ENCODE results near the gene MECP2.

MECP2 gene

GRCh38 chrX:154093965-154094364, 3.6 kb downstream of the MECP2 start:
- Histone ChIP-seq H3K27ac (ENCODE audit: low read depth, low read length) (no peak overlapping the region), H3K9ac (ENCODE audit: low read length in 5 of 5) (no peak overlapping the region), H3K36me3 (ENCODE audit: control insufficient read depth in 5 of 5, insufficient read depth in 5 of 5, low read length in 5 of 5) (peaks cover 0 to 3% (median 0%) of the 10 kb centered on the region in 5 donors), H3K9me3 (ENCODE audit: control insufficient read depth in 5 of 5, low read length in 5 of 5) (no peaks in the 10 kb centered on the region), H3K27me3 (ENCODE audit: control insufficient read depth in 5 of 5, insufficient read depth in 4 of 5, low read length in 5 of 5) (peaks cover 0 to 11% (median 2%) of the 10 kb centered on the region in 5 donors), H3K4me1 (ENCODE audit: control insufficient read depth in 5 of 5, insufficient read depth in 5 of 5, low read length in 5 of 5) (peaks cover 0 to 43% (median 39%) of the 10 kb centered on the region in 5 donors), H3K4me3 (ENCODE audit: low read depth in 1 of 5, low read length in 5 of 5) (peak overlapping the region in 3 of 5 donors; percentile 9 to 27 (median 16))

DNA sequence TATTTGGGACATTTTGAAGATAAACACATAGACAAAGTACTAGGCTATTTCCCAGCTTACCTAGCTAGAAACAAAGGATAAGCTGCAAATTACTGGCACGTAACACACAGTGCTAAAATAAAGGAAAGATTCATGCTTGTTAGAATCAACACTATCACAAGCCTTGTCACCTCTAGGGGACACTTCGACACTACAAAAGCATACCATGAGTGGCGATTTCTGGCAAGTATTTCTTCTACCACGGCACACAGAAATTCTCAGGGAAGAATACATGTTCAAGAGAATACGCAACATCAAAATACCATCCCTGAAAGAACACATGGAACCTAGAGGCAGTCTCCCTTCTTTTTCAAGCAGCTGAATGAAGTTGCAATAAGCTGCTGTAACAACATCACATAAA, 5.1 kb downstream of the MECP2 start:
- H3K36me3 ChIP-seq (ENCODE audit: control insufficient read depth in 5 of 5, insufficient read depth in 5 of 5, low read length in 5 of 5): peaks cover 0 to 3% (median 0%) of the 10 kb centered on the region in 5 donors
- H3K4me3 ChIP-seq (ENCODE audit: low read depth in 1 of 5, low read length in 5 of 5): no peak overlapping the region
- no peak overlapping the region for H3K27ac ChIP-seq (ENCODE audit: low read depth, low read length)
- H3K4me1 ChIP-seq (ENCODE audit: control insufficient read depth in 5 of 5, insufficient read depth in 5 of 5, low read length in 5 of 5): peaks cover 0 to 37% (median 34%) of the 10 kb centered on the region in 5 donors
- H3K27me3 ChIP-seq (ENCODE audit: control insufficient read depth in 5 of 5, insufficient read depth in 4 of 5, low read length in 5 of 5): peaks cover 0 to 11% (median 2%) of the 10 kb centered on the region in 5 donors
- H3K9me3 ChIP-seq (ENCODE audit: control insufficient read depth in 5 of 5, low read length in 5 of 5): no peaks in the 10 kb centered on the region
- no peak overlapping the region for H3K9ac ChIP-seq (ENCODE audit: low read length in 5 of 5)

- H3K9me3 ChIP-seq (ENCODE audit: control insufficient read depth in 5 of 5, low read length in 5 of 5): no peaks in the 10 kb centered on the region
- H3K9ac ChIP-seq (ENCODE audit: low read length in 5 of 5): no peak overlapping the region
- no peak overlapping the region for H3K4me3 ChIP-seq (ENCODE audit: low read depth in 1 of 5, low read length in 5 of 5)
- peaks cover 0 to 11% (median 2%) of the 10 kb centered on the region in 5 donors for H3K27me3 ChIP-seq (ENCODE audit: control insufficient read depth in 5 of 5, insufficient read depth in 4 of 5, low read length in 5 of 5)
- peaks cover 0 to 3% (median 0%) of the 10 kb centered on the region in 5 donors for H3K36me3 ChIP-seq (ENCODE audit: control insufficient read depth in 5 of 5, insufficient read depth in 5 of 5, low read length in 5 of 5)
- H3K4me1 ChIP-seq (ENCODE audit: control insufficient read depth in 5 of 5, insufficient read depth in 5 of 5, low read length in 5 of 5): peaks cover 0 to 37% (median 34%) of the 10 kb centered on the region in 5 donors
- H3K27ac ChIP-seq (ENCODE audit: low read depth, low read length): no peak overlapping the region
Measured at GRCh38 chrX:154091678-154092077, 5.8 kb downstream of the MECP2 start.

GRCh38 chrX:154090731-154091130, 6.8 kb downstream of the MECP2 start:
- Histone ChIP-seq H3K36me3 (ENCODE audit: control insufficient read depth in 5 of 5, insufficient read depth in 5 of 5, low read length in 5 of 5) (peaks cover 0 to 3% (median 0%) of the 10 kb centered on the region in 5 donors), H3K4me1 (ENCODE audit: control insufficient read depth in 5 of 5, insufficient read depth in 5 of 5, low read length in 5 of 5) (peaks cover 0 to 31% (median 27%) of the 10 kb centered on the region in 5 donors), H3K9me3 (ENCODE audit: control insufficient read depth in 5 of 5, low read length in 5 of 5) (no peaks in the 10 kb centered on the region), H3K4me3 (ENCODE audit: low read depth in 1 of 5, low read length in 5 of 5) (no peak overlapping the region), H3K9ac (ENCODE audit: low read length in 5 of 5) (no peak overlapping the region), H3K27ac (ENCODE audit: low read depth, low read length) (no peak overlapping the region), H3K27me3 (ENCODE audit: control insufficient read depth in 5 of 5, insufficient read depth in 4 of 5, low read length in 5 of 5) (peaks cover 0 to 11% (median 2%) of the 10 kb centered on the region in 5 donors)

GRCh38 chrX:154084449-154085300, 12.8 kb downstream of the MECP2 start:
- Histone ChIP-seq H3K36me3 (ENCODE audit: control insufficient read depth in 5 of 5, insufficient read depth in 5 of 5, low read length in 5 of 5) (no peaks in the 10 kb centered on the region), H3K9ac (ENCODE audit: low read length in 5 of 5) (no peak overlapping the region), H3K4me1 (ENCODE audit: control insufficient read depth in 5 of 5, insufficient read depth in 5 of 5, low read length in 5 of 5) (peaks cover 5 to 18% (median 13%) of the 10 kb centered on the region in 5 donors), H3K27ac (ENCODE audit: low read depth, low read length) (no peak overlapping the region), H3K4me3 (ENCODE audit: low read depth in 1 of 5, low read length in 5 of 5) (no peak overlapping the region), H3K9me3 (ENCODE audit: control insufficient read depth in 5 of 5, low read length in 5 of 5) (peaks cover 0 to 7% (median 0%) of the 10 kb centered on the region in 5 donors), H3K27me3 (ENCODE audit: control insufficient read depth in 5 of 5, insufficient read depth in 4 of 5, low read length in 5 of 5) (peaks cover 0 to 4% (median 0%) of the 10 kb centered on the region in 5 donors)

DNA sequence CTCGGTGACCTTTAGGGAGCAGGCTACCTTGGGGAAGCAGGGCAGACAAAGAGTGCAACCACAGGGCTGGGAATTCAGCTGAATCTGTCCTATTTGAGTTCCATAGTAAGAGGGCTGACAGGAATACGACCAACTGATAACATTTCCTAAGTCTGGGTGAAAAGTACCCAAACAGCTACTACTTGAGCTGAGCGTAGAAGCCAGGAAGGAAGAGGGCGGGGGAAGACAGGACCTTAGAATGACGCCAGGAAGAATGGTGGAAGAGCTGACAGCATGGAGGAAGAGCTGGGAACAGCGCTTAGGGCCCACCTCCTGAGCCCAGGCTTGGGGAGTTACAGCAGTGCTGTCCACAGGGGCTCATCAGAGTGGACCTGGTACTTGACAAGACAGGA, 14.4 kb downstream of the MECP2 start:
- peaks cover 0 to 7% (median 0%) of the 10 kb centered on the region in 5 donors for H3K9me3 ChIP-seq (ENCODE audit: control insufficient read depth in 5 of 5, low read length in 5 of 5)
- peak overlapping the region; percentile 1 for H3K27ac ChIP-seq (ENCODE audit: low read depth, low read length)
- peaks cover 5 to 18% (median 13%) of the 10 kb centered on the region in 5 donors for H3K4me1 ChIP-seq (ENCODE audit: control insufficient read depth in 5 of 5, insufficient read depth in 5 of 5, low read length in 5 of 5)

GRCh38 chrX:154082396-154083125, 15.0 kb downstream of the MECP2 start:
- Histone ChIP-seq H3K4me1 (ENCODE audit: control insufficient read depth in 5 of 5, insufficient read depth in 5 of 5, low read length in 5 of 5) (peaks cover 5 to 18% (median 13%) of the 10 kb centered on the region in 5 donors), H3K27me3 (ENCODE audit: control insufficient read depth in 5 of 5, insufficient read depth in 4 of 5, low read length in 5 of 5) (peaks cover 0 to 4% (median 0%) of the 10 kb centered on the region in 5 donors), H3K27ac (ENCODE audit: low read depth, low read length) (peak overlapping the region; percentile 46), H3K4me3 (ENCODE audit: low read depth in 1 of 5, low read length in 5 of 5) (peak overlapping the region in 1 of 5 donors; percentile 25), H3K9ac (ENCODE audit: low read length in 5 of 5) (no peak overlapping the region), H3K9me3 (ENCODE audit: control insufficient read depth in 5 of 5, low read length in 5 of 5) (peaks cover 0 to 7% (median 0%) of the 10 kb centered on the region in 5 donors), H3K36me3 (ENCODE audit: control insufficient read depth in 5 of 5, insufficient read depth in 5 of 5, low read length in 5 of 5) (no peaks in the 10 kb centered on the region)

More for the DNA sequence above, 14.4 kb downstream of the MECP2 start:
- Histone ChIP-seq H3K9ac (ENCODE audit: low read length in 5 of 5) (no peak overlapping the region), H3K4me3 (ENCODE audit: low read depth in 1 of 5, low read length in 5 of 5) (peak overlapping the region in 1 of 5 donors; percentile 25), H3K27me3 (ENCODE audit: control insufficient read depth in 5 of 5, insufficient read depth in 4 of 5, low read length in 5 of 5) (peaks cover 0 to 4% (median 0%) of the 10 kb centered on the region in 5 donors), H3K36me3 (ENCODE audit: control insufficient read depth in 5 of 5, insufficient read depth in 5 of 5, low read length in 5 of 5) (no peaks in the 10 kb centered on the region)

DNA sequence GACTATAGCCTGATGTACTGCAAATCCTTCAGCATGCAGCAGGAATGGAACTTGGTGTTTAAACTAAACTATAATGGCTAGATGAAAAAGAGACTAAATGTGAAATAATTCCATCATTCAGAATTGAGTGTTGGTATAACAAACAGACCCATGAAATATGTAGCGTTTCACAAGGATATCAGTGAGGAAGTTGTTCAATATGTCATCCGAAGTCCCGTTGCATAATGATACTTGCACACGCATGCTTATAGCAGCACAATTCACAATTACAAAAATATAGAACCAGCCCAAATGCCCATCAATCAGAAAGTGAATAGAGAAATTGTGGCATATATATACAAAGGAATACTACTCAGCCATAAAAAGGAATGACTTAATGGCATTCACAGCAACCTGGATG, 20.4 kb downstream of the MECP2 start:
- H3K4me1 ChIP-seq (ENCODE audit: control insufficient read depth in 5 of 5, insufficient read depth in 5 of 5, low read length in 5 of 5): peaks cover 0 to 7% (median 0%) of the 10 kb centered on the region in 5 donors
- no peak overlapping the region for H3K9ac ChIP-seq (ENCODE audit: low read length in 5 of 5)
- H3K27me3 ChIP-seq (ENCODE audit: control insufficient read depth in 5 of 5, insufficient read depth in 4 of 5, low read length in 5 of 5): peaks cover 0 to 7% (median 0%) of the 10 kb centered on the region in 5 donors
- no peak overlapping the region for H3K4me3 ChIP-seq (ENCODE audit: low read depth in 1 of 5, low read length in 5 of 5)
- no peak overlapping the region for H3K27ac ChIP-seq (ENCODE audit: low read depth, low read length)
- peaks cover 0 to 2% (median 0%) of the 10 kb centered on the region in 5 donors for H3K36me3 ChIP-seq (ENCODE audit: control insufficient read depth in 5 of 5, insufficient read depth in 5 of 5, low read length in 5 of 5)
- H3K9me3 ChIP-seq (ENCODE audit: control insufficient read depth in 5 of 5, low read length in 5 of 5): peaks cover 0 to 3% (median 0%) of the 10 kb centered on the region in 5 donors

- Histone ChIP-seq H3K9me3 (ENCODE audit: control insufficient read depth in 5 of 5, low read length in 5 of 5) (peaks cover 0 to 3% (median 0%) of the 10 kb centered on the region in 5 donors), H3K36me3 (ENCODE audit: control insufficient read depth in 5 of 5, insufficient read depth in 5 of 5, low read length in 5 of 5) (peaks cover 0 to 2% (median 0%) of the 10 kb centered on the region in 5 donors), H3K4me1 (ENCODE audit: control insufficient read depth in 5 of 5, insufficient read depth in 5 of 5, low read length in 5 of 5) (peaks cover 0 to 7% (median 0%) of the 10 kb centered on the region in 5 donors), H3K27me3 (ENCODE audit: control insufficient read depth in 5 of 5, insufficient read depth in 4 of 5, low read length in 5 of 5) (peaks cover 0 to 7% (median 0%) of the 10 kb centered on the region in 5 donors), H3K4me3 (ENCODE audit: low read depth in 1 of 5, low read length in 5 of 5) (no peak overlapping the region), H3K9ac (ENCODE audit: low read length in 5 of 5) (no peak overlapping the region), H3K27ac (ENCODE audit: low read depth, low read length) (no peak overlapping the region)
Measured at GRCh38 chrX:154074199-154074598, 23.3 kb downstream of the MECP2 start.

Measured in subcutaneous abdominal adipose tissue (tissue), 5 donors.